Skeletal muscle cell (primary cell): ENCODE measurements around the gene BTBD3.

ENCODE experiments used
- DNase-seq: peaks from one replicate; pipeline ENCODE4 v3.0.0-alpha.2; 2010; ENCODE audit warnings: low read depth
- H3K4me3 ChIP-seq: 2 replicates; pipeline ENCODE4 v1.5.1; 2011; ENCODE audit warnings: low read depth, mild to moderate bottlenecking, control low read depth, low read length, moderate library complexity

Gene BTBD3

GRCh38 chr20:11952639-11953038, 34.9 kb downstream of the BTBD3 start:
- DNase-seq = no peak

GRCh38 chr20:11957911-11958310, 40.2 kb downstream of the BTBD3 start:
- no peak for DNase-seq
- H3K4me3 ChIP-seq = no peak overlapping the region

More at GRCh38 chr20:11952639-11953038, 34.9 kb downstream of the BTBD3 start:
- no peak overlapping the region for H3K4me3 ChIP-seq

- no peak for DNase-seq
- no peak overlapping the region for H3K4me3 ChIP-seq
Observed at GRCh38 chr20:11958855-11959254, 41.2 kb downstream of the BTBD3 start.

GRCh38 chr20:11965602-11966001, 47.9 kb downstream of the BTBD3 start:
- no peak for DNase-seq
- H3K4me3 ChIP-seq = no peak overlapping the region

GRCh38 chr20:11966186-11966585, 48.5 kb downstream of the BTBD3 start:
- no peak for DNase-seq
- H3K4me3 ChIP-seq = no peak overlapping the region

GRCh38 chr20:11970243-11970836, 52.6 kb downstream of the BTBD3 start:
- no peak for DNase-seq
- H3K4me3 ChIP-seq = no peak overlapping the region

- DNase-seq = no peak
- H3K4me3 ChIP-seq = no peak overlapping the region
Observed at GRCh38 chr20:11972478-11972877, 54.8 kb downstream of the BTBD3 start.
